GM12874 (cell line): ENCODE data around the gene ELL.

Source experiments
- TF ChIP-seq, protein P1 (sequence below): IDR thresholded peaks from 2 replicates; pipeline ENCODE4 v1.5.1; 2011; ENCODE audit warnings: low read depth, mild to moderate bottlenecking, control low read depth, low read length, moderate library complexity; ENCODE audit not compliant: insufficient read depth

The ELL gene

DNA sequence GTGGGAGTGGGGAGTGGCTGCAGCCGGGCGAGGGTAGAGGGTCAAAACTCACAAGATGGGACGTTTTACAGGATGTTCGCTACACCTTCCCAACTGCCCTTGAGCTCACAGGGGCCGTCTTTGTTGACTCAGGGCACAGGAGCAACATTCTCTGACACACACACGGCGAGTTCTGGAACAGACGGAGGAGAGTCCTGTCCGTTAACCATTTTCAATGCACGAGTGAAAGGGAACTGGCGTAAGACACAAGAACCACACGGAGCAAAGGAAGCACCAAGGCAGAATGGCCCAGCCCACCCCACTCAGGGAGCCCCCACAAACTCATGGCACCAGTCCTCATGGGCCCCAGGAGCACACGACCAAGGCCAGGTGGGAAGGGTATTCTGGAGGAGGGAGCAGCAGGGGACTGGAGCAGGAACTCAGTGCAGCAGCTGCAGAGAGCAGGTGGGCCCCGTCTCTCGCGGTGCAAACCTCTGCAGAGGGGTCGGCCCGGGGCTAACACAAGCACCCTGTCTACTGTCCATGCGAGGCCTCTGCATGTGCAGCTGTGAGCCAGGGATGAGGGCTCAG, 46.0 kb downstream of the ELL start:
- TF ChIP-seq, protein P1, sequence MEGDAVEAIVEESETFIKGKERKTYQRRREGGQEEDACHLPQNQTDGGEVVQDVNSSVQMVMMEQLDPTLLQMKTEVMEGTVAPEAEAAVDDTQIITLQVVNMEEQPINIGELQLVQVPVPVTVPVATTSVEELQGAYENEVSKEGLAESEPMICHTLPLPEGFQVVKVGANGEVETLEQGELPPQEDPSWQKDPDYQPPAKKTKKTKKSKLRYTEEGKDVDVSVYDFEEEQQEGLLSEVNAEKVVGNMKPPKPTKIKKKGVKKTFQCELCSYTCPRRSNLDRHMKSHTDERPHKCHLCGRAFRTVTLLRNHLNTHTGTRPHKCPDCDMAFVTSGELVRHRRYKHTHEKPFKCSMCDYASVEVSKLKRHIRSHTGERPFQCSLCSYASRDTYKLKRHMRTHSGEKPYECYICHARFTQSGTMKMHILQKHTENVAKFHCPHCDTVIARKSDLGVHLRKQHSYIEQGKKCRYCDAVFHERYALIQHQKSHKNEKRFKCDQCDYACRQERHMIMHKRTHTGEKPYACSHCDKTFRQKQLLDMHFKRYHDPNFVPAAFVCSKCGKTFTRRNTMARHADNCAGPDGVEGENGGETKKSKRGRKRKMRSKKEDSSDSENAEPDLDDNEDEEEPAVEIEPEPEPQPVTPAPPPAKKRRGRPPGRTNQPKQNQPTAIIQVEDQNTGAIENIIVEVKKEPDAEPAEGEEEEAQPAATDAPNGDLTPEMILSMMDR: no peak

DNA sequence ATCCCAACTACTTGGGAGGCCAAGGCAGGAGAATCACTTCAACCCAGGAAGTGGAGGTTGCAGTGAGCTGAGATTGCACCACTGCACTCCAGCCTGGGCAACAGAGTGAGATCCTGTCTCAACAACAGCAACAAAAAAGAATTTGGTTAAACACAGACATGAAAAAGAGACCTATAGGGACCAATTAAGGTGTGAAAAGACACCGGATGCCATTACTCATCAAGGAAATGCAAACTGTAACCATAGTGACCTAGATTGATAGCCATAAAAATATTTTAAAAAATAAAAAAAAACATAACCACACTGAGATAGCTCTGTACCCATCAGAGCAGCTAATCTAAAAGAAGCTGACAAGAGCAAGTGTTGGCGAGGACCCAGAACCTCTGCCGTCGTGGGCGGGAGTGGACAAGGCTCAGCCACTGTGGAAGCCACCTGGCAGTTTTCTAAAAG, 46.8 kb downstream of the ELL start:
- TF ChIP-seq, protein P1: no peak

DNA sequence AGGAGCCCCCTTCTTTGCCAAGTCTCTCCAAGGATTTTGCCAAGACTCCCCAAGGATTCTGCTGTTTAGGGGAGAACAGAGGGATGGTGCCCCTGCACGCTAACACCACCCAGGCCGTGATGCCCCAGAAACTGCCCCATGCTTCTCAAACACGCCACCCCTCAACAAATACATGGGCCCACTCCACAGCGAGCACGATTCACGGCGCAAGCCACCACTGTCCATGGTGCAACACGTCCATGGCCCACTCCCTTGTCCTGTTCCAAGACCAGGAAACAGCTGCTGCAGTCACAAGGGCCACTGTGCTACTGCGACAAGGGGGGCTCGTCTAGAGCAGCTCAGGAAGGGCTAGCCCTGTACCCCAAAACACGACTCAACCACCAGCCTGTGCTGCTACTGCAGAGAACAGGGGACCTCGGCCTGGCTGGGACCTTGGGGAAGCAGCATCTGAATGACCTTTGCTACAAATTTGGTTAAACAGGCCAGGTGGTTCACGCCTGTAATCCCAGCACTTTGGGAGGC, 47.4 kb downstream of the ELL start:
- TF ChIP-seq, protein P1: no peak

DNA sequence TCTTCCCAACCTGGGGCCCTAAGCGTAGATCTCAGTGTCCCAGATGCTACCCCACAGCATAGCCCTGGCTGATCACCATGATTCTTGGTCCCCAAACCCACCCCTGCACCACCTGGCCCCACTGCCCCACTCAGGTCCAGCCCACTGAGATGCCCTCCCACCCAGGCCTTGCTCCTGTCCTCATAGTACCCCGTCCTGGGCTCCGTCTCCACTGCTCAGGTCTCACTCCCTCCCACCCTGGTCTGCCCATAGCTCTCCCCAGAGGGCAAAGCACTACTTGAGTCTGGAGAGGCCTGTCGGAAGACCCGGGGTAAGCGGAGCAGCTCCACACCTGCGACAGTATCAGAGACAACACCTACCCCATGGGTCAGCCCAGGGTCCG, 48.2 kb downstream of the ELL start:
- TF ChIP-seq, protein P1: no peak

DNA sequence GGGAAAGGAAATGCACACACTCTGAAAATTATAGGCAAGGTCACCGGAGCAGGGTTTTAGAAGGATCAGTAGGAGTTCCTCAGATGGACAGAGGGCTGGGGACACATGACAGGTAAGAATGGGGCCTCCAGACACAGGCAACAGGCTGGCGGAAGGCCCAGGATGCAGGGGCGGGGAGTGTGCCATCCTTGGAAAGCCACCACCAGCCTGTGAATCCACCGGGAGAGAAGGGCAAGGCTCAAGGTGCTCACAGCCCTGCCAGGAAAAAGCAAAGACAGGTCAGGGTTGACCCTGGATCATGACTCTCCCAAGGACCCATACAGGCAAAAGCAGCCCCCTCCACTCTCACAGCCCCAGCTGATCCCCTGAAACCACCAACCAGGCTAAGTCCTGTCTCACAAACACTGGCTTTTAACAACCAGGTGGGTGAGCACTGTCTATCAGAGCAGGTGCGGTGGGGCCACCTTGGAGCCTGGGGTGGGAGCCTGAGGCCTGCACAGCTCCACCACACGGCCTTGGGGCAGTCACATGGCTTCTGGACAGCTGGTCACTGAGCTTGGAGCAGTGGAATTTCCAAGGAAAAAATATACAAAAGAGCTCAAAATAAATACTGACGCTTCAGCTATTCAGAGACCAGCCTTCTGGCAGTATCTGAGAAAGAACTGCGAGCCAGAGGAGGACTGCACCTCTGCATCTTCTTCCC, 48.7 kb downstream of the ELL start:
- TF ChIP-seq, protein P1: no peak

DNA sequence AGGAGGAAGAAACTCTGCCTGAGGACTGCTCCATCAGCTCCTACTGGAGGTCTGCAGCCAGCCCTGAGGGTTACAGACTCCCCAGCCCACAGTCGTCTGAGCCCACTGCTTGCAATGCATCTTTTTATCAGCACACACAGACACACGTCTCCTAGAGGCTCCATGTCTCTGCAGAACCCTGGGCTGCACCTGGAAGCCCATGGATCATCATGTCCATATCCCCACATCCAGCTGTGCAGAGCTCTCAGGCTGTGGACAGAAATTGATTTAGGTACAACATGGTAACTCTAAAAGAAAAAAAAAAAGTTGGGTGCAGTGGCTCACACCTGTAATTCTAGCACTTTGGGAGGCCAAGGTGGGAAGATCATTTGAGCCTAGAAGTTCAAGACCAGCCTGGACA, 51.1 kb downstream of the ELL start:
- TF ChIP-seq, protein P1: no peak

DNA sequence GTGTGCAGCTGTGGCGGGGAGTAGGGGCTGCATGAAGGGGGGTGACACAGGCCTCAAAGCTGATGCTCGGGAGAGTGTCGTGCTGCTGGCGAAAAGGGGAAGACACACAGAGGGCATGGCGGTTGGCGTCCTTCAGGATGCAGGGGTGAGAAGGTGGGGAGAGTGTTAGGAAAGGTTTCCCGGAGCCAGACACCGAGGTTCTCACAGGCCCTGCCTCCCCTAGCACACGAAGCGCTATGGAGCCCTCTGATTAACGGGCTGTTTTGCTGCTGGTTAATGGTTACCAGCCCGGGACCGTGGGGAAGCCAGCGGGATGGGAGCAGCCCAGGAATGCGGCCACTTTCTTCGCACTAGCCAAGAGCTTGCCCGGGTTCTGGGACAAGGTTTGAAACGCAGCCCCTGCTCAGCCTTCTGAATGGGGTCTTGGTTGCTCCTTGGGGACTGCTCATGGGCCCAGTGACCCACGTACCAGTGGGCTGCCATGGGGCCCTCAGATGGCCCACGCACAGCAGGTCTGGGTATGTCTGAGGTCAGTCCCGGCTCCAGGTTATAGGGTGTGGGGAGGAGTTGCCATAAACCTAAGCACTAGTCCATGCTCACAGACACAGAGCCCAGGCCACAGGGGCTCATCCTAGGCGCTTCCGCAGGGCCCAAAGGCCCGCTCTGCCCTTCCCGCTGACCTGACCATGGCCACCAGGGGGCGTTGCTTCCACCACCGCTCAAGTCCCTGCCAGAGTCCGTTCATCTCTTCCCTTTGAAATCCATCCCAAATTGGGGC, 52.6 kb downstream of the ELL start:
- TF ChIP-seq, protein P1: peak; percentile 83
